Non-pigmented ciliary epithelial cell (primary cell): ENCODE measurements around the gene APOBEC3F.
"Not testable (repeated sequence)": the region's sequence is repeated elsewhere in the genome, so short reads cannot be mapped to it uniquely, and the experiment has no call there.

Source experiments
- DNase-seq: peaks from one replicate; pipeline ENCODE4 v3.0.0-alpha.2; 2010; ENCODE audit warnings: low read depth

Gene APOBEC3F

GRCh38 chr22:39040538-39041296, at the start of gene APOBEC3F:
Gene APOBEC3F (plus strand): TSS chr22:39040864. CDS start chr22:39040961, 97 bp downstream.
- not testable (repeated sequence) for DNase-seq

GRCh38 chr22:38992871-38993371, 47.7 kb upstream of the APOBEC3F start:
- not testable (repeated sequence) for DNase-seq

GRCh38 chr22:38996105-38996504, 44.6 kb upstream of the APOBEC3F start:
- DNase-seq = no peak

GRCh38 chr22:38997518-38997917, 43.1 kb upstream of the APOBEC3F start:
- no peak for DNase-seq

GRCh38 chr22:39003165-39003638, 37.5 kb upstream of the APOBEC3F start:
- peak; percentile 43 for DNase-seq

- no peak for DNase-seq
Observed at GRCh38 chr22:39007177-39007576, 33.5 kb upstream of the APOBEC3F start.

- not testable (repeated sequence) for DNase-seq
Observed at GRCh38 chr22:39008271-39008850, 32.3 kb upstream of the APOBEC3F start.

- DNase-seq = no peak
Observed at GRCh38 chr22:39010946-39011345, 29.7 kb upstream of the APOBEC3F start.

- no peak for DNase-seq
Observed at GRCh38 chr22:39012533-39013511, 27.8 kb upstream of the APOBEC3F start.

GRCh38 chr22:39013561-39013941, 27.1 kb upstream of the APOBEC3F start:
- not testable (repeated sequence) for DNase-seq

GRCh38 chr22:39013942-39014722, 26.5 kb upstream of the APOBEC3F start, which contains the start of gene APOBEC3C:
Gene APOBEC3C (plus strand): TSS chr22:39014257. CDS start chr22:39014363, 106 bp downstream.
- DNase-seq = peak; percentile 57

- DNase-seq = not testable (repeated sequence)
Observed at GRCh38 chr22:39014723-39015121, 25.9 kb upstream of the APOBEC3F start.

GRCh38 chr22:39016592-39016991, 24.1 kb upstream of the APOBEC3F start:
- DNase-seq = no peak

GRCh38 chr22:39017596-39018365, 22.9 kb upstream of the APOBEC3F start:
- DNase-seq = no peak

- not testable (repeated sequence) for DNase-seq
Observed at GRCh38 chr22:39020021-39020651, 20.5 kb upstream of the APOBEC3F start.

GRCh38 chr22:39021552-39022250, 19.0 kb upstream of the APOBEC3F start:
- no peak for DNase-seq

GRCh38 chr22:39024519-39025308, 15.9 kb upstream of the APOBEC3F start:
- DNase-seq = no peak

GRCh38 chr22:39026509-39027150, 14.0 kb upstream of the APOBEC3F start:
- DNase-seq = no peak
